Loucy (cell line): ENCODE measurements around the gene RAB3D.

Experiments used
- EZH2phosphoT487 ChIP-seq: fragments of 200-600 bp; IDR thresholded peaks from 2 replicates; pipeline ENCODE4 v1.6.1; 2018; ENCODE audit warnings: antibody characterized with exemption, mild to moderate bottlenecking, moderate library complexity, borderline replicate concordance
- TF ChIP-seq, protein P1 (sequence below): fragments of 200-600 bp; sonication (generic); conservative IDR thresholded peaks from 2 replicates; pipeline ENCODE4 v1.5.1; 2014; ENCODE audit warnings: mild to moderate bottlenecking, antibody characterized with exemption, low read length

- TF ChIP-seq, protein P1, sequence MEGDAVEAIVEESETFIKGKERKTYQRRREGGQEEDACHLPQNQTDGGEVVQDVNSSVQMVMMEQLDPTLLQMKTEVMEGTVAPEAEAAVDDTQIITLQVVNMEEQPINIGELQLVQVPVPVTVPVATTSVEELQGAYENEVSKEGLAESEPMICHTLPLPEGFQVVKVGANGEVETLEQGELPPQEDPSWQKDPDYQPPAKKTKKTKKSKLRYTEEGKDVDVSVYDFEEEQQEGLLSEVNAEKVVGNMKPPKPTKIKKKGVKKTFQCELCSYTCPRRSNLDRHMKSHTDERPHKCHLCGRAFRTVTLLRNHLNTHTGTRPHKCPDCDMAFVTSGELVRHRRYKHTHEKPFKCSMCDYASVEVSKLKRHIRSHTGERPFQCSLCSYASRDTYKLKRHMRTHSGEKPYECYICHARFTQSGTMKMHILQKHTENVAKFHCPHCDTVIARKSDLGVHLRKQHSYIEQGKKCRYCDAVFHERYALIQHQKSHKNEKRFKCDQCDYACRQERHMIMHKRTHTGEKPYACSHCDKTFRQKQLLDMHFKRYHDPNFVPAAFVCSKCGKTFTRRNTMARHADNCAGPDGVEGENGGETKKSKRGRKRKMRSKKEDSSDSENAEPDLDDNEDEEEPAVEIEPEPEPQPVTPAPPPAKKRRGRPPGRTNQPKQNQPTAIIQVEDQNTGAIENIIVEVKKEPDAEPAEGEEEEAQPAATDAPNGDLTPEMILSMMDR: no peak
- TF ChIP-seq EZH2phosphoT487: no peak
Measured at GRCh38 chr19:11338569-11339253, 746 bp downstream of the RAB3D start.
